ENCODE measurements around the gene IRGC.

DNA sequence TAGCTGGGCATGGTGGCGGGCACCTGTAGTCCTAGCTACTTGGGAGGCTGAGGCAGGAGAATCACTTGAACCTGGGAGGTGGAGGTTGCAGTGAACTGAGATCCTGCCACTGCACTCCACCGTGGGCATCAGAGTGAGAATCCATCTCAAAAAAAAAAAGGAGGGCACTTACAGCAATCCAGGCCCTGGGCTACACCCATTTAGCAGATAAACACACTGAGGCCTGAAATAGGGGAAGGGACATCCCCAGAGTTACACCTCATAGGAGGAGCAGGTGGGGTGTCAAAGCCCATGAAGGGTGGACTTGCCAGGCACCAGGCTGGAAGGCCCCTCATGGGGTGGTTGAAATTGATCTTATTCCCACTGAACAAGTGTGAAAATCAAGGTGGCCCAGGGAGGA lies 32.0 kb upstream of the IRGC start:
- TF ChIP-seq CTCF (IDR thresholded peaks at IDR 0.05): no peak
- no peak for TF ChIP-seq POLR2A (IDR thresholded peaks at IDR 0.05)

All from heart left ventricle (tissue), 13 donors.